PC-9 (cell line): ENCODE measurements around the gene CYP2B6. TPM values are rescaled to one million over a fixed set of nuclear protein-coding genes. Genes with fewer than 3 reads are reported as not detected.

Experiments used
- Bru-seq: library from RNA; stranded (reverse); fragments of 400-500 nt; gene quantifications from one replicate; lab custom pipeline; 2021; lab: Mats Ljungman, UMichigan
- BruChase-seq, 2 experiments: library from RNA; stranded (reverse); fragments of 400-500 nt; gene quantifications; one replicate each; lab custom pipeline; 2021; lab: Mats Ljungman, UMichigan
- BruUV-seq: library from RNA; stranded (reverse); fragments of 400-500 nt; replicated peaks from 2 replicates; lab custom pipeline; 2021; lab: Mats Ljungman, UMichigan
- CTCF ChIA-PET: fragments of 300-600 bp; sonication (Branson Sonifier 250); formaldehyde crosslinking; loops from one replicate; lab custom pipeline; 2022; ENCODE audit warnings: antibody characterized with exemption; lab: Charles Lee
- POLR2A ChIA-PET: fragments of 300-600 bp; sonication (Branson Sonifier 250); formaldehyde crosslinking; loops from one replicate; lab custom pipeline; 2022; ENCODE audit warnings: antibody characterized with exemption; ENCODE audit not compliant: unreplicated experiment; lab: Charles Lee
- DNase-seq, 2 experiments: peaks; one replicate each; pipeline versions ENCODE4 v3.0.0 to v3.0.0-alpha.2; 2015 to 2022; ENCODE audit warnings: mixed read lengths in 1 of 2
- H2AFZ ChIP-seq: fragments of 200-600 bp; sonication (generic); 2 replicates; pipeline ENCODE4 v1.8.1; 2017; ENCODE audit warnings: antibody characterized with exemption
- H3F3A ChIP-seq: fragments of 200-600 bp; sonication (generic); 2 replicates; pipeline ENCODE4 v1.8.1; 2017; ENCODE audit warnings: antibody characterized with exemption, mild to moderate bottlenecking, low read depth; ENCODE audit not compliant: insufficient read depth
- H3K27ac ChIP-seq: fragments of 200-600 bp; sonication (generic); 2 replicates; pipeline ENCODE4 v1.6.1; 2016; ENCODE audit warnings: mixed run types
- H3K27me3 ChIP-seq: fragments of 200-600 bp; sonication (generic); 2 replicates; pipeline ENCODE4 v1.6.1; 2016; ENCODE audit warnings: low read depth, mixed run types; ENCODE audit not compliant: insufficient read depth
- H3K36me3 ChIP-seq: fragments of 200-600 bp; sonication (generic); 2 replicates; pipeline ENCODE4 v1.6.1; 2016; ENCODE audit warnings: low read depth, mixed run types
- H3K4me1 ChIP-seq: fragments of 200-600 bp; sonication (generic); replicated peaks from 2 replicates; pipeline ENCODE4 v1.6.1; 2016; ENCODE audit warnings: mixed run types; ENCODE audit not compliant: insufficient read depth
- H3K4me2 ChIP-seq: fragments of 200-600 bp; sonication (generic); 2 replicates; pipeline ENCODE4 v1.6.1; 2017; ENCODE audit warnings: mixed run types
- H3K4me3 ChIP-seq: fragments of 200-600 bp; sonication (generic); 2 replicates; pipeline ENCODE4 v1.6.1; 2016; ENCODE audit warnings: mixed run types
- H3K79me2 ChIP-seq: fragments of 200-600 bp; sonication (generic); 2 replicates; pipeline ENCODE4 v1.6.1; 2017; ENCODE audit warnings: low read depth, mixed run types
- H3K9me2 ChIP-seq: fragments of 200-600 bp; sonication (generic); 2 replicates; pipeline ENCODE4 v1.8.1; 2017; ENCODE audit warnings: mild to moderate bottlenecking; ENCODE audit not compliant: insufficient read depth
- H3K9me3 ChIP-seq: fragments of 200-600 bp; sonication (generic); 2 replicates; pipeline ENCODE4 v1.8.1; 2016; ENCODE audit warnings: low read depth; ENCODE audit not compliant: insufficient read depth
- H4K20me1 ChIP-seq: fragments of 200-600 bp; sonication (generic); 2 replicates; pipeline ENCODE4 v1.8.1; 2017; ENCODE audit not compliant: insufficient read depth
- CTCF ChIP-seq: fragments of 200-600 bp; sonication (generic); conservative IDR thresholded peaks from 2 replicates; pipeline ENCODE4 v1.6.1; 2017; ENCODE audit warnings: mixed run types, antibody characterized with exemption, mild to moderate bottlenecking, moderate library complexity
- EZH2 ChIP-seq: fragments of 200-600 bp; sonication (generic); IDR thresholded peaks from 2 replicates; pipeline ENCODE4 v1.8.0; 2017; ENCODE audit warnings: antibody characterized with exemption, low read depth
- intact Hi-C: fragments of 100-400 bp; cut with micrococcal nuclease; formaldehyde crosslinking; loops from one replicate; pipeline ENCODE4 v1.10.0; 2022; ENCODE audit not compliant: unreplicated experiment
- long read RNA-seq: library from polyadenylated mRNA; stranded (forward); transcript quantifications from one replicate; pipeline ENCODE4 v2.0.0, GENCODE V29; 2022
- total RNA-seq: library from RNA; stranded (reverse); gene quantifications from 2 replicates; pipeline ENCODE4 v1.2.3, GENCODE V29; 2021

The CYP2B6 gene
- total RNA-seq (not detected in 2 replicates), Bru-seq, nascent RNA (percentile 6 among the genes with signal in this experiment), BruChase-seq, experiment 1, labeled RNA remaining after a 2-hour chase (percentile 7 among the genes with signal in this experiment), BruChase-seq, experiment 2, labeled RNA remaining after a 6-hour chase (not detected)
- long read RNA-seq, result 0 reads

- intact Hi-C loops, result no loop called here
- no peak for TF ChIP-seq EZH2
- TF ChIP-seq CTCF, result no peak
- no peak for DNase-seq
These were observed at the start of gene CYP2B6 for GRCh38 chr19:40990972-40991381. TSS of gene CYP2B6 (plus strand) at chr19:40991282. CDS start at chr19:40991306, 24 bp downstream.

GRCh38 chr19:40941481-40942219 lies 49.4 kb upstream of the CYP2B6 start:
- intact Hi-C loops, result no loop called here
- ChIA-PET CTCF (interaction anchor here (0.6 to 0.7 kb wide), 2 partner anchors 53 to 1235 kb away, joined by 3 to 6 read pairs; no protein-coding TSS in a partner anchor), POLR2A (interaction anchor here (0.6 kb wide), 2 partner anchors 67 to 295 kb away, joined by 4 to 16 read pairs; no protein-coding TSS in a partner anchor)
- Histone ChIP-seq H3K9me2 (no peaks in the 10 kb centered on the region), H2AFZ (no peak overlapping the region), H3K36me3 (no peaks in the 10 kb centered on the region), H3K79me2 (no peaks in the 10 kb centered on the region), H4K20me1 (no peaks in the 10 kb centered on the region), H3K9me3 (no peaks in the 10 kb centered on the region), H3K4me1 (0 out of 2 replicates have a peak, but pooled peaks cover 7% of the 10 kb centered on the region), H3K4me3 (no peak overlapping the region), H3F3A (no peaks in the 10 kb centered on the region; the same call in 1 of the 2 replicates), H3K27me3 (peaks cover 33% of the 10 kb centered on the region), H3K27ac (no peak overlapping the region), H3K4me2 (no peak overlapping the region)
- no peak for DNase-seq
- TF ChIP-seq CTCF, result no peak
- no peak for TF ChIP-seq EZH2
- BruUV-seq, result no TSS peak

More at GRCh38 chr19:40990972-40991381, at the start of gene CYP2B6:
- H3K4me1 ChIP-seq, result no peaks in the 10 kb centered on the region; the same call in 1 of the 2 replicates
- no peaks in the 10 kb centered on the region for H3F3A ChIP-seq
- H3K4me3 ChIP-seq, result no peak within 1 kb of the TSS
- H2AFZ ChIP-seq, result no peak within 1 kb of the TSS
- CTCF ChIA-PET, result no interaction called here
- H3K9me2 ChIP-seq, result no peaks in the 10 kb centered on the region
- peaks cover 4% of the 10 kb centered on the region; the same call in 1 of the 2 replicates for H3K27me3 ChIP-seq
- no peak within 1 kb of the TSS for H3K27ac ChIP-seq
- no peak within 1 kb of the TSS for H3K4me2 ChIP-seq
- no peaks in the 10 kb centered on the region for H4K20me1 ChIP-seq
- no peaks in the 10 kb centered on the region for H3K36me3 ChIP-seq
- H3K9me3 ChIP-seq, result no peaks in the 10 kb centered on the region
- H3K79me2 ChIP-seq, result no peaks in the 10 kb centered on the region
- no TSS peak for BruUV-seq
- POLR2A ChIA-PET, result no interaction called here

GRCh38 chr19:40945645-40946044 lies 45.4 kb upstream of the CYP2B6 start:
- Histone ChIP-seq H3K79me2 (no peaks in the 10 kb centered on the region), H3K27me3 (peaks cover 28% of the 10 kb centered on the region; the same call in 1 of the 2 replicates), H3F3A (no peaks in the 10 kb centered on the region), H3K4me1 (no peaks in the 10 kb centered on the region), H3K9me3 (no peaks in the 10 kb centered on the region), H3K4me3 (no peak overlapping the region), H4K20me1 (no peaks in the 10 kb centered on the region), H2AFZ (no peak overlapping the region), H3K36me3 (no peaks in the 10 kb centered on the region), H3K27ac (no peak overlapping the region), H3K9me2 (no peaks in the 10 kb centered on the region), H3K4me2 (no peak overlapping the region)
- intact Hi-C loops, result no loop called here
- CTCF ChIA-PET, result interaction anchor here (0.6 kb wide), 1 partner anchor 310 kb away, joined by 8 read pairs; no protein-coding TSS in a partner anchor
- no peak for TF ChIP-seq CTCF
- BruUV-seq, result no TSS peak
- POLR2A ChIA-PET, result no interaction called here
- no peak for DNase-seq
